Prostate gland (tissue), 2 donors: ENCODE measurements around the gene RBP2.

Experiments
- CTCF ChIP-seq, 4 experiments: fragments of 200-600 bp in 2 of 4; fragments of 450-650 bp in 2 of 4; sonication (generic) in 2 of 4; IDR thresholded peaks; 1 replicate in 3 of 4; 2 replicates in 1 of 4; pipeline ENCODE4 v1.5.1; 2016 to 2019; ENCODE audit warnings: antibody characterized with exemption in 4 of 4, mild to moderate bottlenecking in 2 of 4, moderate library complexity in 2 of 4
- POLR2A ChIP-seq: fragments of 450-650 bp; IDR thresholded peaks from one replicate; pipeline ENCODE4 v1.6.1; 2016; ENCODE audit warnings: antibody characterized with exemption, mild to moderate bottlenecking
- POLR2AphosphoS5 ChIP-seq: sonication (generic); formaldehyde crosslinking; IDR thresholded peaks from one replicate; pipeline ENCODE4 v1.6.1; 2017; ENCODE audit warnings: antibody characterized with exemption

- TF ChIP-seq POLR2A (no peak), CTCF (IDR thresholded peaks at IDR 0.05) (no peak), POLR2AphosphoS5 (no peak)
These were observed 48.7 kb upstream of the RBP2 start for GRCh38 chr3:139524841-139525636.
